H9 (cell line): ENCODE data around the gene DBR1. TPM values are rescaled to one million over a fixed set of nuclear protein-coding genes. Genes with fewer than 3 reads are reported as not detected.

ENCODE experiments used
- DNase-seq: peaks from one replicate; pipeline ENCODE4 v3.0.0-alpha.2; 2017
- H2AFZ ChIP-seq: one replicate; pipeline ENCODE4 v1.6.1; 2013; ENCODE audit warnings: mild to moderate bottlenecking, low read length, control low read depth, moderate library complexity
- H2AK5ac ChIP-seq: 2 replicates; pipeline ENCODE4 v1.6.1; 2013; ENCODE audit warnings: low read length, control low read depth, mixed read lengths; ENCODE audit not compliant: insufficient read length
- H2BK120ac ChIP-seq: one replicate; pipeline ENCODE4 v1.6.1; 2013; ENCODE audit warnings: low read depth, mild to moderate bottlenecking, low read length, control low read depth, inconsistent platforms; ENCODE audit not compliant: poor library complexity, severe bottlenecking
- H2BK12ac ChIP-seq: 2 replicates; pipeline ENCODE4 v1.6.1; 2013; ENCODE audit warnings: low read length, control low read depth, mixed read lengths, low read depth; ENCODE audit not compliant: insufficient read length
- H2BK15ac ChIP-seq: 2 replicates; pipeline ENCODE4 v1.6.1; 2013; ENCODE audit warnings: low read depth, low read length, control low read depth
- H2BK20ac ChIP-seq: one replicate; pipeline ENCODE4 v1.6.1; 2013; ENCODE audit warnings: low read depth, mild to moderate bottlenecking, low read length, control low read depth, inconsistent platforms; ENCODE audit not compliant: poor library complexity, severe bottlenecking
- H2BK5ac ChIP-seq: 2 replicates; pipeline ENCODE4 v1.6.1; 2013; ENCODE audit warnings: low read length, control low read depth, mixed read lengths; ENCODE audit not compliant: insufficient read length
- H3K14ac ChIP-seq: 2 replicates; pipeline ENCODE4 v1.6.1; 2013; ENCODE audit warnings: low read length, control low read depth; ENCODE audit not compliant: insufficient read depth
- H3K18ac ChIP-seq: 2 replicates; pipeline ENCODE4 v1.6.1; 2013; ENCODE audit warnings: low read depth, mild to moderate bottlenecking, mixed read lengths, low read length, control low read depth; ENCODE audit not compliant: insufficient read length
- H3K23ac ChIP-seq: 2 replicates; pipeline ENCODE4 v1.6.1; 2013; ENCODE audit warnings: low read length, control low read depth, mixed read lengths, low read depth; ENCODE audit not compliant: insufficient read length
- H3K23me2 ChIP-seq: 2 replicates; pipeline ENCODE4 v1.6.1; 2013; ENCODE audit warnings: low read depth, mild to moderate bottlenecking, mixed read lengths, low read length, control low read depth; ENCODE audit not compliant: insufficient read length, poor library complexity, severe bottlenecking
- H3K27ac ChIP-seq: 2 replicates; pipeline ENCODE4 v1.5.1; 2013; ENCODE audit warnings: low read length, control low read depth, mixed read lengths, low read depth; ENCODE audit not compliant: insufficient read length
- H3K27me3 ChIP-seq: 2 replicates; pipeline ENCODE4 v1.6.1; 2013; ENCODE audit warnings: low read length, control low read depth, inconsistent platforms; ENCODE audit not compliant: insufficient read depth
- H3K4ac ChIP-seq: 2 replicates; pipeline ENCODE4 v1.6.1; 2013; ENCODE audit warnings: low read depth, mild to moderate bottlenecking, control low read depth, inconsistent platforms, low read length, moderate library complexity
- H3K4me1 ChIP-seq: 2 replicates; pipeline ENCODE4 v1.6.1; 2013; ENCODE audit warnings: low read length, control low read depth, inconsistent platforms; ENCODE audit not compliant: insufficient read depth
- H3K4me2 ChIP-seq: 2 replicates; pipeline ENCODE4 v1.6.1; 2013; ENCODE audit warnings: low read length, control low read depth, mixed read lengths; ENCODE audit not compliant: insufficient read length, insufficient read depth
- H3K56ac ChIP-seq: 2 replicates; pipeline ENCODE4 v1.6.1; 2013; ENCODE audit warnings: low read depth, mild to moderate bottlenecking, mixed read lengths, low read length, control low read depth; ENCODE audit not compliant: insufficient read length
- H3K79me1 ChIP-seq: 2 replicates; pipeline ENCODE4 v1.6.1; 2013; ENCODE audit warnings: low read depth, mild to moderate bottlenecking, moderate library complexity, low read length, control low read depth, inconsistent platforms; ENCODE audit not compliant: insufficient read depth, poor library complexity, severe bottlenecking
- H3K79me2 ChIP-seq: 2 replicates; pipeline ENCODE4 v1.6.1; 2013; ENCODE audit warnings: low read length, control low read depth, inconsistent platforms; ENCODE audit not compliant: insufficient read depth
- H3K9ac ChIP-seq: 2 replicates; pipeline ENCODE4 v1.6.1; 2013; ENCODE audit warnings: low read length, control low read depth, mixed read lengths; ENCODE audit not compliant: insufficient read length; ENCODE audit errors: extremely low read depth
- H3K9me3 ChIP-seq: one replicate; pipeline ENCODE4 v1.6.1; 2013; ENCODE audit warnings: low read depth, low read length, inconsistent platforms; ENCODE audit not compliant: control insufficient read depth
- H3T11ph ChIP-seq: one replicate; pipeline ENCODE4 v1.6.1; 2013; ENCODE audit warnings: mild to moderate bottlenecking, low read length, control low read depth, inconsistent platforms
- H4K20me1 ChIP-seq: one replicate; pipeline ENCODE4 v1.6.1; 2013; ENCODE audit not compliant: control insufficient read depth, insufficient read length, insufficient read depth
- H4K5ac ChIP-seq: 2 replicates; pipeline ENCODE4 v1.6.1; 2013; ENCODE audit warnings: low read depth, mild to moderate bottlenecking, mixed read lengths, low read length, control low read depth; ENCODE audit not compliant: insufficient read length
- H4K8ac ChIP-seq: replicated peaks from 2 replicates; pipeline ENCODE4 v1.6.1; 2013; ENCODE audit warnings: low read length, control low read depth, mixed read lengths, low read depth; ENCODE audit not compliant: insufficient read length
- H4K91ac ChIP-seq: 2 replicates; pipeline ENCODE4 v1.6.1; 2013; ENCODE audit warnings: low read depth, mild to moderate bottlenecking, moderate library complexity, mixed read lengths, low read length, control low read depth; ENCODE audit not compliant: insufficient read length
- H3K27ac Mint-ChIP-seq, 3 experiments: 2 replicates in 2 of 3; 3 replicates in 1 of 3; pipeline ENCODE4 v1.8.0; 2020 to 2021; ENCODE audit warnings: mixed read lengths in 3 of 3, mild to moderate bottlenecking in 1 of 3, moderate library complexity in 1 of 3
- H3K27me3 Mint-ChIP-seq: 2 replicates; pipeline ENCODE4 v1.8.0; 2021; ENCODE audit warnings: low read depth, mild to moderate bottlenecking, moderate library complexity, mixed read lengths
- H3K36me3 Mint-ChIP-seq, 3 experiments: 2 replicates in 2 of 3; 3 replicates in 1 of 3; pipeline ENCODE4 v1.8.0; 2020 to 2021; ENCODE audit warnings: low read depth in 3 of 3, mixed read lengths in 3 of 3; ENCODE audit not compliant: insufficient read depth in 1 of 3
- H3K4me1 Mint-ChIP-seq, 2 experiments: 2 replicates each; pipeline ENCODE4 v1.8.0; 2020; ENCODE audit warnings: mixed read lengths in 2 of 2
- H3K4me3 Mint-ChIP-seq, 2 experiments: 2 replicates in 1 of 2; 3 replicates in 1 of 2; pipeline ENCODE4 v1.8.0; 2020 to 2021; ENCODE audit warnings: mild to moderate bottlenecking in 2 of 2, mixed read lengths in 2 of 2, moderate library complexity in 1 of 2
- H3K9me3 Mint-ChIP-seq, 2 experiments: 2 replicates in 1 of 2; 3 replicates in 1 of 2; pipeline ENCODE4 v1.8.0; 2020; ENCODE audit warnings: mild to moderate bottlenecking in 2 of 2, mixed read lengths in 2 of 2, moderate library complexity in 1 of 2
- CTCF ChIP-seq: fragments of 200-600 bp; sonication (generic); conservative IDR thresholded peaks from 3 replicates; pipeline ENCODE4 v1.8.0; 2021; ENCODE audit warnings: antibody characterized with exemption, mild to moderate bottlenecking
- WGBS: extraction: QIAGEN DNeasy Blood & Tissue Kit; methylation state at CpG from one replicate; pipeline ENCODE4 v1.1.7; 2013; ENCODE audit warnings: missing lambda C conversion rate, low lambda C conversion rate, mixed read lengths; ENCODE audit not compliant: insufficient read length; ENCODE audit errors: extremely low coverage; 5-methylcytosine and 5-hydroxymethylcytosine counted together
- total RNA-seq: library from RNA; stranded (reverse); gene quantifications from 2 replicates; pipeline ENCODE4 v1.2.1, GENCODE V29; 2021

The DBR1 gene
- total RNA-seq, 1 experiment from 2014 or later = 21.6 TPM

DNA sequence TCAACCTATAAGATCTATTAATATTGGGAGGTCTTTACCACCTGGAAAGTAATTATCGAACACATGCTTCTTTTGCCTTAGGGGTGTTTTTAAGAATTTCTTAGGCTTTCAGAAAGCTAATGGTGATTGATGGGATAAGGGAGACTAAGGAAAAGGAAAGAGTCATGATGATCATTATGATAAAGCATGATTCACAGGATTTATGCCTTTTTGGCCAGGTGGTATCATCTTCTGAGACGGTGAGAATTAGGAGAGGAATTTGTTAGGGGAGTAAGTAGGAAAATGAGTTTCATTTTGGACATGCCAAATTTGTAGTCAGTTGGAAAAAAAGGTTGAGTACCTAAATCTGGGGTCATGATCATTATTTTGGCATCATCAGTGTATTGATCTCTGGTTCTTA, 21.3 kb upstream of the DBR1 start:
- peaks cover 6 to 26% (median 22%) of the 10 kb centered on the region in 3 experiments; a peak in 6 of 7 replicates for H3K36me3 Mint-ChIP-seq
- Histone ChIP-seq H2AK5ac (no peak overlapping the region), H2BK15ac (no peak overlapping the region), H2BK12ac (no peak overlapping the region), H3K14ac (no peak overlapping the region), H3K27ac (no peak overlapping the region), H3K9ac (no peak overlapping the region), H4K20me1 (peaks cover 2% of the 10 kb centered on the region), H3K56ac (no peak overlapping the region), H4K5ac (no peak overlapping the region), H3K27me3 (no peaks in the 10 kb centered on the region), H3T11ph (no peak overlapping the region), H2BK120ac (no peak overlapping the region), H3K4me1 (no peaks in the 10 kb centered on the region), H3K4ac (no peak overlapping the region), H2AFZ (no peak overlapping the region), H3K9me3 (no peaks in the 10 kb centered on the region), H3K79me1 (no peaks in the 10 kb centered on the region), H3K23ac (no peak overlapping the region), H3K79me2 (peaks cover 24% of the 10 kb centered on the region; the same call in 1 of the 2 replicates), H3K4me2 (no peak overlapping the region), H4K8ac (no peak overlapping the region), H3K23me2 (no peaks in the 10 kb centered on the region), H2BK5ac (no peak overlapping the region), H3K18ac (no peak overlapping the region), H2BK20ac (no peak overlapping the region), H4K91ac (no peak overlapping the region)
- no CpG with 5 or more reads among the region's 2 CpGs for WGBS
- H3K4me1 Mint-ChIP-seq = no peaks in the 10 kb centered on the region
- H3K27ac Mint-ChIP-seq = no peak overlapping the region
- TF ChIP-seq CTCF = no peak
- H3K27me3 Mint-ChIP-seq = no peaks in the 10 kb centered on the region
- H3K9me3 Mint-ChIP-seq = no peaks in the 10 kb centered on the region; a peak in 1 of 5 replicates
- H3K4me3 Mint-ChIP-seq = no peak overlapping the region
- DNase-seq = no peak
